GM12878 (cell line): Measurements from ENCODE around the gene CACNG5. TPM values are rescaled to one million over a fixed set of nuclear protein-coding genes. Genes with fewer than 3 reads are reported as not detected.

Experiments
- ATAC-seq: fragments of 200-7000 bp; cut with Tn5 transposase; 3 replicates; pipeline ENCODE4 v1.9.1; 2020; ENCODE audit warnings: mild to moderate bottlenecking, moderate library complexity
- BruUV-seq: library from RNA; stranded (reverse); fragments of 400-500 nt; replicated peaks from 2 replicates; lab custom pipeline; 2021; lab: Mats Ljungman, UMichigan
- CTCF ChIA-PET: fragments of 300-600 bp; sonication (Branson Sonifier 250); formaldehyde crosslinking; extraction: SDS; loops from one replicate; lab custom pipeline; 2021; ENCODE audit warnings: inconsistent platforms; lab: Yijun Ruan, JAX
- POLR2A ChIA-PET: fragments of 350-600 bp; formaldehyde crosslinking; extraction: SDS; loops from one replicate; lab custom pipeline; 2021; ENCODE audit warnings: inconsistent platforms; lab: Charles Lee
- RAD21 ChIA-PET: fragments of 300-600 bp; sonication (Branson Sonifier 250); formaldehyde crosslinking; loops from one replicate; lab custom pipeline; 2023; ENCODE audit warnings: antibody characterized with exemption; ENCODE audit not compliant: unreplicated experiment; lab: Charles Lee
- SMC1A ChIA-PET: fragments of 300-600 bp; sonication (Branson Sonifier 250); formaldehyde crosslinking; loops from one replicate; lab custom pipeline; 2023; ENCODE audit not compliant: unreplicated experiment, uncharacterized antibody; lab: Charles Lee
- DNase-seq: peaks from one replicate; pipeline ENCODE4 v3.0.0-alpha.2; 2011; ENCODE audit warnings: low read depth, low spot score
- FAIRE-seq: peaks from 3 replicates; lab custom pipeline; 2011; peaks lifted over from hg19 to GRCh38; lab: Jason Lieb, UNC
- H2AFZ ChIP-seq: 2 replicates; pipeline ENCODE4 v1.6.0; 2011; ENCODE audit warnings: low read depth, low read length, control low read depth; ENCODE audit not compliant: control insufficient read depth
- H3K27ac ChIP-seq: 2 replicates; pipeline ENCODE4 v1.5.1; 2011; ENCODE audit warnings: control low read depth; ENCODE audit not compliant: control insufficient read depth, insufficient read depth
- H3K27me3 ChIP-seq, 2 experiments: replicated peaks in 1 of 2; 2 replicates each; pipeline versions ENCODE4 v1.6.0 to v1.6.1; 2011; ENCODE audit warnings: low read length in 1 of 2; ENCODE audit not compliant: control insufficient read depth in 2 of 2, insufficient read depth in 2 of 2
- H3K36me3 ChIP-seq, 2 experiments: 2 replicates each; pipeline ENCODE4 v1.5.1; 2011; ENCODE audit warnings: low read length in 1 of 2; ENCODE audit not compliant: control insufficient read depth in 2 of 2, insufficient read depth in 2 of 2
- H3K4me1 ChIP-seq: 2 replicates; pipeline ENCODE4 v1.6.1; 2011; ENCODE audit warnings: mild to moderate bottlenecking, low read length, moderate library complexity, mixed read lengths; ENCODE audit not compliant: control insufficient read depth, insufficient read depth
- H3K4me2 ChIP-seq: 2 replicates; pipeline ENCODE4 v1.6.0; 2011; ENCODE audit warnings: control low read depth; ENCODE audit not compliant: control insufficient read depth, insufficient read depth
- H3K4me3 ChIP-seq: fragments of 200-600 bp; sonication (generic); 2 replicates; pipeline ENCODE4 v1.5.1; 2016
- H3K79me2 ChIP-seq: 2 replicates; pipeline ENCODE4 v1.6.0; 2011; ENCODE audit warnings: low read length; ENCODE audit not compliant: control insufficient read depth, insufficient read depth
- H3K9ac ChIP-seq: 2 replicates; pipeline ENCODE4 v1.8.0; 2011; ENCODE audit warnings: low read length, control low read depth, mixed read lengths; ENCODE audit not compliant: control insufficient read depth, insufficient read depth
- H3K9me3 ChIP-seq: replicated peaks from 3 replicates; pipeline ENCODE4 v1.5.1; 2011; ENCODE audit warnings: mild to moderate bottlenecking, low read length; ENCODE audit not compliant: control insufficient read depth, insufficient read depth
- H4K20me1 ChIP-seq: 2 replicates; pipeline ENCODE4 v1.6.0; 2011; ENCODE audit not compliant: control insufficient read depth, insufficient read depth
- ATF7 ChIP-seq: fragments of 450-650 bp; IDR thresholded peaks from 2 replicates; pipeline ENCODE4 v1.6.1; 2016; ENCODE audit warnings: low read depth, mild to moderate bottlenecking
- HDAC6 ChIP-seq: fragments of 200-600 bp; sonication (generic); IDR thresholded peaks from one replicate; pipeline ENCODE4 v1.8.0; 2017; ENCODE audit warnings: antibody characterized with exemption; ENCODE audit not compliant: unreplicated experiment
- IKZF2 ChIP-seq, 2 experiments: fragments of 450-650 bp; IDR thresholded peaks; 2 replicates each; pipeline ENCODE4 v1.6.1; 2017; ENCODE audit warnings: mild to moderate bottlenecking in 2 of 2, moderate library complexity in 2 of 2
- ZNF687 ChIP-seq: fragments of 450-650 bp; IDR thresholded peaks from 2 replicates; pipeline ENCODE4 v1.6.1; 2017; ENCODE audit warnings: mild to moderate bottlenecking, moderate library complexity
- WGBS: methylation state at CpG from one replicate; pipeline ENCODE4 v1.1.6; 2016; ENCODE audit warnings: low lambda C conversion rate; ENCODE audit not compliant: insufficient replicate concordance, insufficient coverage; ENCODE audit errors: missing lambda C conversion rate; 5-methylcytosine and 5-hydroxymethylcytosine counted together
- in situ Hi-C: fragments of 300-500 bp; cut with MboI; formaldehyde crosslinking; loops from 9 replicates; pipeline ENCODE4 v1.14.3; 2018; ENCODE audit warnings: mixed read lengths
- intact Hi-C: fragments of 100-400 bp; cut with micrococcal nuclease; formaldehyde crosslinking; loops from one replicate; pipeline ENCODE4 v1.14.2; 2022; ENCODE audit not compliant: unreplicated experiment
- polyA plus RNA-seq, 11 experiments: library from polyadenylated mRNA; depleted of rRNA in 4 of 11; unstranded in 6 of 11; stranded (reverse) in 5 of 11; fragments of >200 nt; fragmentation: Nextera tagmentation in 4 of 11; fragmentation: Illumina TruSeq in 1 of 11; extraction: Ambion mirVana in 4 of 11; extraction: Trizol in 1 of 11; gene quantifications; 1 replicate in 1 of 11; 2 replicates in 10 of 11; pipeline versions ENCODE4 v1.2.1 to v1.2.3, GENCODE V29; 2011 to 2016; ENCODE audit warnings: inconsistent platforms in 2 of 11, missing spikeins in 2 of 11, low read depth in 1 of 11
- total RNA-seq, 4 experiments: library from RNA; depleted of rRNA in 3 of 4; stranded (reverse); fragments of >200 nt in 3 of 4; fragmentation: Illumina TruSeq in 1 of 4; extraction: Trizol in 1 of 4; gene quantifications; 2 replicates each; pipeline versions ENCODE4 v1.2.1 to v1.2.3, GENCODE V29; 2013 to 2021

Gene CACNG5
- total and polyA plus RNA-seq, 10 of the 15 experiments (the other 5 are each of a cell fraction or from before 2014, with no cell fraction given) = not detected

GRCh38 chr17:66809408-66809807 is 25.5 kb upstream of the CACNG5 start (continued):
- TF ChIP-seq ZNF687 = no peak

GRCh38 chr17:66810951-66811682 is 23.8 kb upstream of the CACNG5 start:
- POLR2A ChIA-PET = no interaction called here
- no TSS peak for BruUV-seq
- H4K20me1 ChIP-seq = no peaks in the 10 kb centered on the region
- no peak for ATAC-seq
- H2AFZ ChIP-seq = no peak overlapping the region
- no peak overlapping the region for H3K4me2 ChIP-seq
- H3K9ac ChIP-seq = no peak overlapping the region
- H3K4me3 ChIP-seq = no peak overlapping the region
- no peak overlapping the region for H3K27ac ChIP-seq
- TF ChIP-seq IKZF2 (IDR thresholded peaks at IDR 0.05) (no peak), HDAC6 (no peak), ATF7 (no peak)
- TF ChIP-seq, all 136 proteins: peak for 0
- Histone ChIP-seq H3K36me3 (no peaks in the 10 kb centered on the region), H3K27me3 (0 out of 4 replicates have a peak, but pooled peaks cover 0 to 2% of the 10 kb centered on the region in 2 experiments), H3K9me3 (no peaks in the 10 kb centered on the region), H3K79me2 (no peaks in the 10 kb centered on the region), H3K4me1 (no peaks in the 10 kb centered on the region)
- WGBS = 29% methylated on average over 12 of the region's 12 CpGs
- SMC1A ChIA-PET = no interaction called here
- RAD21 ChIA-PET = no interaction called here
- FAIRE-seq = no peak
- CTCF ChIA-PET = interaction anchor here (0.6 kb wide), 1 partner anchor 22 kb away, joined by 3 read pairs; no protein-coding TSS in a partner anchor
- in situ Hi-C loops = no loop called here
- intact Hi-C loops = no loop called here
- DNase-seq = no peak
